ENCODE results near the gene SLC16A11.

DNA sequence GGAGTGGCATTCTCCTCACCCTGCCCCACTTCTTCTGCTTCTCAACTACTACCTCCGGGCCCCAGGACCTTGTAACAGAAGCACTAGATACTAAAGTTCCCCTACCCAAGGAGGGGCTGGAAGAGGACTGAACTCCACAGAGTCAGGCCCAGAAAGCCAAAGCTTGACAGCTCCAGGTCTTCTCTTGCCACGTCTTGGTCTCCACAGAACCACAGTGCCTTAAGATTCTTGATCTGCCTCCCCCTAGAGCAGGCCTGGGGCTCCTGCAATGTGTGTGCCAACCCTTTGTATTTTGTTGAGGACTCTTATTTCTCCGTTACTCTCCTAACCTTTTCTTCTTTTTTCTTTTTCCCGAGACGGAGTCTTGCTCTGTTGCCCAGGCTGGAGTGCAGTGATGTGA lies 4.1 kb downstream of the SLC16A11 start:
- TF ChIP-seq CTCF (IDR thresholded peaks at IDR 0.05; ENCODE audit: poor library complexity), result no peak
- TF ChIP-seq EZH2 (IDR thresholded peaks at IDR 0.05; ENCODE audit: borderline replicate concordance), result no peak
- no peak for TF ChIP-seq EZH2phosphoT487 (IDR thresholded peaks at IDR 0.05; ENCODE audit: low read depth, severe bottlenecking, unreplicated experiment)

All from hepatocyte (in vitro differentiated cells).